IPS-11a (cell line): Measurements from ENCODE around the gene CIROP.

ENCODE experiments used
- H3K4me3 ChIP-seq: one replicate; pipeline ENCODE4 v1.5.1; 2013; ENCODE audit warnings: low read depth, low read length, control low read depth

Gene CIROP

GRCh38 chr14:23132970-23133369, 28.2 kb upstream of the CIROP start:
- H3K4me3 ChIP-seq, result no peak overlapping the region

- H3K4me3 ChIP-seq, result no peak overlapping the region
Observed at GRCh38 chr14:23131482-23131881, 26.7 kb upstream of the CIROP start.

- no peak overlapping the region for H3K4me3 ChIP-seq
Observed at GRCh38 chr14:23130871-23131270, 26.1 kb upstream of the CIROP start.

GRCh38 chr14:23129759-23130316, 25.0 kb upstream of the CIROP start:
- no peak overlapping the region for H3K4me3 ChIP-seq

GRCh38 chr14:23128969-23129758, 24.4 kb upstream of the CIROP start:
- H3K4me3 ChIP-seq, result no peak overlapping the region

- H3K4me3 ChIP-seq, result no peak overlapping the region
Observed at GRCh38 chr14:23127861-23128260, 23.1 kb upstream of the CIROP start.

- no peak overlapping the region for H3K4me3 ChIP-seq
Observed at GRCh38 chr14:23126548-23127278, 21.9 kb upstream of the CIROP start.

GRCh38 chr14:23125933-23126524, 21.2 kb upstream of the CIROP start:
- no peak overlapping the region for H3K4me3 ChIP-seq

- no peak overlapping the region for H3K4me3 ChIP-seq
Observed at GRCh38 chr14:23125011-23125410, 20.2 kb upstream of the CIROP start.

- H3K4me3 ChIP-seq, result no peak overlapping the region
Observed at GRCh38 chr14:23124337-23124954, 19.7 kb upstream of the CIROP start.

GRCh38 chr14:23123419-23123818, 18.6 kb upstream of the CIROP start:
- H3K4me3 ChIP-seq, result no peak overlapping the region

GRCh38 chr14:23122086-23122485, 17.3 kb upstream of the CIROP start:
- no peak overlapping the region for H3K4me3 ChIP-seq

GRCh38 chr14:23121361-23121771, 16.6 kb upstream of the CIROP start:
- H3K4me3 ChIP-seq, result no peak overlapping the region

GRCh38 chr14:23120541-23121251, 15.9 kb upstream of the CIROP start:
- no peak overlapping the region for H3K4me3 ChIP-seq

- H3K4me3 ChIP-seq, result no peak overlapping the region
Observed at GRCh38 chr14:23119363-23120327, 14.9 kb upstream of the CIROP start.

- H3K4me3 ChIP-seq, result no peak within 1 kb of the TSS
Observed at GRCh38 chr14:23118506-23119362, 13.9 kb upstream of the CIROP start, which contains the start of gene CEBPE. TSS of gene CEBPE (minus strand) at chr14:23119255. CDS start at chr14:23119091, 164 bp downstream.

- H3K4me3 ChIP-seq, result no peak overlapping the region
Observed at GRCh38 chr14:23117371-23118020, 12.7 kb upstream of the CIROP start.

- H3K4me3 ChIP-seq, result no peak overlapping the region
Observed at GRCh38 chr14:23115918-23116317, 11.1 kb upstream of the CIROP start.
